HepG2 (cell line): ENCODE measurements around the gene RTEL1. TPM values are rescaled to one million over a fixed set of nuclear protein-coding genes. Genes with fewer than 3 reads are reported as not detected.

Experiments used
- CHCHD3 ChIP-seq: sonication (generic); formaldehyde crosslinking; IDR thresholded peaks from 2 replicates; pipeline ENCODE4 v1.8.0; 2022; ENCODE audit warnings: mild to moderate bottlenecking, missing genetic modification reagents, moderate library complexity
- FOXA3 ChIP-seq: IDR thresholded peaks from 2 replicates; pipeline ENCODE4 v1.6.1; 2016; ENCODE audit warnings: missing genetic modification reagents, missing compliant biosample characterization
- HMG20A ChIP-seq: IDR thresholded peaks from 2 replicates; pipeline ENCODE4 v1.6.1; 2016; ENCODE audit warnings: borderline replicate concordance
- HNF1A ChIP-seq, 2 experiments: sonication (generic) in 1 of 2; formaldehyde crosslinking in 1 of 2; IDR thresholded peaks; 2 replicates each; pipeline versions ENCODE4 v1.4.0 to v1.6.1; 2016 to 2020; ENCODE audit warnings: borderline replicate concordance in 1 of 2, low read depth in 1 of 2, mild to moderate bottlenecking in 1 of 2, missing genetic modification reagents in 1 of 2
- KAT8 ChIP-seq: IDR thresholded peaks from 2 replicates; pipeline ENCODE4 v1.6.1; 2016; ENCODE audit warnings: missing genetic modification reagents, missing compliant biosample characterization
- MLX ChIP-seq: IDR thresholded peaks from 2 replicates; pipeline ENCODE4 v1.6.1; 2016
- MTF1 ChIP-seq: sonication (generic); formaldehyde crosslinking; IDR thresholded peaks from 2 replicates; pipeline ENCODE4 v1.5.0; 2020; ENCODE audit warnings: missing genetic modification reagents
- MYNN ChIP-seq: sonication (generic); formaldehyde crosslinking; IDR thresholded peaks from 2 replicates; pipeline ENCODE4 v1.4.0; 2020; ENCODE audit warnings: mild to moderate bottlenecking, low read depth, missing genetic modification reagents
- MYPOP ChIP-seq: sonication (generic); formaldehyde crosslinking; IDR thresholded peaks from 2 replicates; pipeline ENCODE4 v1.8.1; 2023; ENCODE audit warnings: mild to moderate bottlenecking, moderate library complexity, missing genetic modification reagents
- PBX3 ChIP-seq: sonication (generic); formaldehyde crosslinking; IDR thresholded peaks from 2 replicates; pipeline ENCODE4 v1.8.1; 2023; ENCODE audit warnings: missing genetic modification reagents, inconsistent platforms, borderline replicate concordance
- PHF21A ChIP-seq: sonication (generic); formaldehyde crosslinking; IDR thresholded peaks from 2 replicates; pipeline ENCODE4 v1.5.0; 2020; ENCODE audit warnings: mild to moderate bottlenecking, missing genetic modification reagents
- ZFP91 ChIP-seq: sonication (generic); formaldehyde crosslinking; IDR thresholded peaks from 2 replicates; pipeline ENCODE4 v1.9.0; 2022; ENCODE audit warnings: missing genetic modification reagents, mild to moderate bottlenecking, borderline replicate concordance
- ZNF234 ChIP-seq: sonication (generic); formaldehyde crosslinking; conservative IDR thresholded peaks from 2 replicates; pipeline ENCODE4 v1.5.1; 2020; ENCODE audit warnings: mild to moderate bottlenecking, missing genetic modification reagents
- ZNF432 ChIP-seq: sonication (generic); formaldehyde crosslinking; IDR thresholded peaks from 2 replicates; pipeline ENCODE4 v1.5.0; 2020; ENCODE audit warnings: missing genetic modification reagents, mild to moderate bottlenecking, borderline replicate concordance
- ZNF687 ChIP-seq: sonication (generic); formaldehyde crosslinking; IDR thresholded peaks from 2 replicates; pipeline ENCODE4 v1.5.1; 2020; ENCODE audit warnings: mild to moderate bottlenecking, missing genetic modification reagents, moderate library complexity
- polyA plus RNA-seq, 8 experiments: library from polyadenylated mRNA; depleted of rRNA in 3 of 8; stranded (reverse) in 7 of 8; unstranded in 1 of 8; fragments of >200 nt; fragmentation: Illumina TruSeq in 4 of 8; extraction: Trizol in 4 of 8; gene quantifications; 2 replicates each; pipeline versions ENCODE4 v1.2.1 to v1.2.3, GENCODE V29; 2011 to 2016; ENCODE audit warnings: low read depth in 4 of 8, missing spikeins in 1 of 8, mixed read lengths in 1 of 8; ENCODE audit not compliant: insufficient read depth in 1 of 8
- total RNA-seq, 5 experiments: library from RNA; depleted of rRNA; stranded (reverse); fragments of >200 nt; fragmentation: Illumina TruSeq; extraction: Trizol; gene quantifications; 2 replicates each; pipeline ENCODE4 v1.2.3, GENCODE V29; 2016; ENCODE audit warnings: low read depth in 1 of 5

RTEL1 gene
- total and polyA plus RNA-seq, 2 of the 13 experiments (the other 11 are each of a cell fraction or from before 2014, with no cell fraction given): 21.8 to 36.4 TPM

- peak; percentile 81; the same call in 1 of the 2 replicates for TF ChIP-seq MYPOP
- no peak for TF ChIP-seq HNF1A (IDR thresholded peaks at IDR 0.05; ENCODE audit: low read depth)
- TF ChIP-seq HNF1A (CRISPR knock-in tag; IDR thresholded peaks at IDR 0.05; ENCODE audit: borderline replicate concordance): no peak; the same call in 1 of the 2 replicates
- no peak for TF ChIP-seq PBX3 (CRISPR knock-in tag)
- TF ChIP-seq HMG20A (CRISPR knock-in tag): no peak
- TF ChIP-seq ZFP91 (CRISPR knock-in tag): peak; percentile 45
- TF ChIP-seq MLX (CRISPR knock-in tag): no peak
- peak; percentile 42 for TF ChIP-seq FOXA3 (CRISPR knock-in tag)
- TF ChIP-seq PHF21A (CRISPR knock-in tag): no peak
- peak; percentile 83 for TF ChIP-seq ZNF687 (CRISPR knock-in tag)
- no peak for TF ChIP-seq CHCHD3 (CRISPR knock-in tag)
- no peak for TF ChIP-seq MTF1 (CRISPR knock-in tag)
- TF ChIP-seq MYNN (CRISPR knock-in tag): no peak
- TF ChIP-seq ZNF234 (CRISPR knock-in tag): 0 out of 2 replicates have a peak, but pooled peaks have one; percentile 61
- TF ChIP-seq KAT8 (CRISPR knock-in tag): peak; percentile 80
- TF ChIP-seq ZNF432 (CRISPR knock-in tag): no peak; the same call in 1 of the 2 replicates
These were observed 16.2 kb upstream of the RTEL1 start (continued) for GRCh38 chr20:63641792-63642523.
